ENCODE results near the gene CFAP70.
A peak's percentile ranks its signal among the peaks of the same experiment; 100 is the strongest.

The CFAP70 gene

DNA sequence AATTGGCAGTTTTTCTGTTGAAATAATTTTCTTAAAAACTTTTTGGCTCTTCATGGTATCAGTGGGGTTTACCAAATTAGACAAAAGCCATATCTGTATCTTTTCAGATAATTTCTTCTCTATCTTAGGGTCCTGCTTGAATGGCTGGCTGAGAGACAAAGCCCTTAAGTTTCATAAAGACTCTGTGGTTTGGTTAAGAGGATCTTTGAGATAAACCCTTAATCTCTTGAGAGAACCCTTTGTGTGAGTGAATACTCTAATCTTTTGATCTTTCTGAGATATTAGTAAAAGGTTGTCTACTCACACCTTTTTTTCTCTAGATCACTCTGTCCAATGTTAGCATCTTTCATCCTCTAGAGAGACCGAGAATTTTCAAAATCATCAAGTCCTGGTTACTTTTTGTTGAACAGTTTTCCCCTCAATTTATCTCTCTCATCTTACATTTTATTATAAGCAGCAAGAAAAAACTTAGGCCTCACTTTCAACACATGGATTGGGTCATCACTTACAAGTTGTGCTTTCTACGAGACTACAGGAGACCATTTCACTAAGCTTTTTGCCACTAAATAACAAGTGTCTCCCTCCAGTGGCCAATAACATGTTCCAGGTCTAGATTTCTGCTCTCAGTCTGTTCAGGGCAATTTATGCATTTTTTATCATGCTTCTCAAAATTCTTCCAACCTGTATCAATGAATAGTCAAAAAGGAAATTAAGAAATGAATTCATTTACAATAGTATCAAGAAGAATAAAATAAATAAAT is 140.1 kb downstream of the CFAP70 start:
- H3K27me3 ChIP-seq (ENCODE audit: low read depth, low read length) = no peaks in the 10 kb centered on the region
- H2AFZ ChIP-seq (ENCODE audit: low read depth, low read length) = no peak overlapping the region
- no peak overlapping the region for H3K4me3 ChIP-seq (ENCODE audit: low read length)
- no peak overlapping the region for H3K9ac ChIP-seq (ENCODE audit: low read length)
- no peaks in the 10 kb centered on the region for H3K9me3 ChIP-seq (ENCODE audit: insufficient read depth, low read length)
- no peak overlapping the region for H3K4me2 ChIP-seq (ENCODE audit: low read length)
- TF ChIP-seq CTCF (IDR thresholded peaks at IDR 0.05; ENCODE audit: low read depth, low read length) (peak; percentile 39), EZH2phosphoT487 (IDR thresholded peaks at IDR 0.05; ENCODE audit: low read depth) (no peak)
- H3K27ac ChIP-seq (ENCODE audit: low read length) = no peak overlapping the region
- no peaks in the 10 kb centered on the region for H4K20me1 ChIP-seq (ENCODE audit: insufficient read depth, low read length)
- H3K79me2 ChIP-seq (ENCODE audit: low read length) = no peaks in the 10 kb centered on the region
- no peaks in the 10 kb centered on the region for H3K4me1 ChIP-seq (ENCODE audit: low read length)
- H3K36me3 ChIP-seq (replicated peaks; ENCODE audit: low read depth, low read length) = peaks cover 9% of the 10 kb centered on the region

DNA sequence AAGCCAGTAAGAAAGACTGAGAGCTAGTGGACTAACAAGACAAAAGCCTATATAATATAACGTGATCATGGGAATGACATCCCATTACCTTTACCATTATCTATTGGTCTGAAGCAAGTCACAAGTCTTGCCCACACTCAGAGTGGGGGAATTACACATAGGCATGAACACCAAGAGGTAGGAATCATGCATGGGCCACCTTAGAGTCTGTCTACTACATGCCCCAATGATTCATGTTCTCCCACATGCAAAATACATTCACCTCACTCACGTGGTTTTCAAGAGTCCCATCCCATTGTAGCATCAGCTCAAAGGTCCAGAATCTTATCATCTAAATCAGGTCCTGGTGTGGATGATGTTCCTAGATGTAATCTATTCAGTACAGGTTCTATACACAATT is 141.0 kb downstream of the CFAP70 start:
- Histone ChIP-seq H3K9ac (ENCODE audit: low read length) (no peak overlapping the region), H3K36me3 (replicated peaks; ENCODE audit: low read depth, low read length) (peaks cover 9% of the 10 kb centered on the region), H3K4me1 (ENCODE audit: low read length) (no peaks in the 10 kb centered on the region), H3K27me3 (ENCODE audit: low read depth, low read length) (no peaks in the 10 kb centered on the region), H3K9me3 (ENCODE audit: insufficient read depth, low read length) (no peaks in the 10 kb centered on the region), H3K4me3 (ENCODE audit: low read length) (no peak overlapping the region), H4K20me1 (ENCODE audit: insufficient read depth, low read length) (no peaks in the 10 kb centered on the region), H3K4me2 (ENCODE audit: low read length) (no peak overlapping the region), H2AFZ (ENCODE audit: low read depth, low read length) (no peak overlapping the region), H3K27ac (ENCODE audit: low read length) (no peak overlapping the region), H3K79me2 (ENCODE audit: low read length) (no peaks in the 10 kb centered on the region)
- TF ChIP-seq CTCF (IDR thresholded peaks at IDR 0.05; ENCODE audit: low read depth, low read length) = no peak
- TF ChIP-seq EZH2phosphoT487 (IDR thresholded peaks at IDR 0.05; ENCODE audit: low read depth) = no peak

DNA sequence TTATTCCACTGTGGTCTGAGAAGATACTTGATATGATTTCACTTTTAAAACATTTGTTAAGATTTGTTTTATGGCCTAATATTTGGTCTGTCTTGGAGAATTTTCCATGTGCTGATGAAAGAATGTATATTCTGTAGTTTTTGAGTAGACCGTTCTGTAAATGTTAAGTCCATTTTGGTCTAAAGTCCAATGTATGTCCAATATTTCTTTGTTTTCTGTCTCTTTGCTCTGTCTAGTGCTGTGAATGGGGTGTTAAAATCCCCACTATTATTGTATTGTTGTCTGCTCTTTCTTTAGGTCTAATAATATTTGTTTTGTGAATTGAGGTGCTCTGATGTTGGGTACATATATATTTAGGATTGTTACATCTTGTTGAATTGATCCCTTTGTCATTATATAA is 142.9 kb downstream of the CFAP70 start:
- H3K4me3 ChIP-seq (ENCODE audit: low read length) = no peak overlapping the region
- H3K9ac ChIP-seq (ENCODE audit: low read length) = no peak overlapping the region
- peaks cover 9% of the 10 kb centered on the region for H3K36me3 ChIP-seq (replicated peaks; ENCODE audit: low read depth, low read length)
- H3K4me2 ChIP-seq (ENCODE audit: low read length) = no peak overlapping the region
- no peak overlapping the region for H2AFZ ChIP-seq (ENCODE audit: low read depth, low read length)
- TF ChIP-seq EZH2phosphoT487 (IDR thresholded peaks at IDR 0.05; ENCODE audit: low read depth) (no peak), CTCF (IDR thresholded peaks at IDR 0.05; ENCODE audit: low read depth, low read length) (no peak)
- H4K20me1 ChIP-seq (ENCODE audit: insufficient read depth, low read length) = no peaks in the 10 kb centered on the region
- H3K9me3 ChIP-seq (ENCODE audit: insufficient read depth, low read length) = no peaks in the 10 kb centered on the region
- H3K79me2 ChIP-seq (ENCODE audit: low read length) = no peaks in the 10 kb centered on the region
- no peaks in the 10 kb centered on the region for H3K27me3 ChIP-seq (ENCODE audit: low read depth, low read length)
- H3K4me1 ChIP-seq (ENCODE audit: low read length) = no peaks in the 10 kb centered on the region
- H3K27ac ChIP-seq (ENCODE audit: low read length) = no peak overlapping the region

DNA sequence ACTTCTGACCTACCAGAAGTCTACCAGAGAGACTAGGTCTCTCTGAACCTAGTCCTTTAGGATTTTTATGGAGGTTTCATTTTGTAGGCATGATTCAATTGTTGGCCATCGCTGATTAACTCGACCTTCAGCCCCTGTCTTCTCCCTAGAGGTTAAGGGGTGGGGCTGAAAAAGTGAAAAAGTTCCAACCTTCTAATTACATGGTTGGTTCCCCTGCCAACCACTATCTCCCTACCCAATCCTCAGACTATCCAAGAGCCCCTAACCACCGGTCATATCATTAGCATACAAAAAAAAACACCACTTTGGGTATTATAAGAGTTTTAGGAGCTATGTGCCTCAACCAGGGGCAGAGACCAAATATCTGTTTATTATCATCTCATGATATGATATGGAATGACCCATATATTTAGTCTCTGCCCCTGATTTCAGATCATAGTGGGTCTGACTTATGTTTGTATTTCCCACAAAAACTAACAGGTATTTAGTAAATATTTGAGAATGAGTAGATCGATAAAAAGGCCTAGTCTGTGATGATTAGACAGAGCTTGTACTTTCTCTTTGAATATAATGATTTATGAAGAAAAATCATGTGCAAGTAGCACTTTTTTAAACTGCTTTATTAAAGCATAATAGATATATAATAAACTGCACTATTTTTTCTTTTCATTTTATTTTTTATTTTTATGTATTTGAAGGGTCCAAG is 147.4 kb downstream of the CFAP70 start:
- Histone ChIP-seq H3K9me3 (ENCODE audit: insufficient read depth, low read length) (no peaks in the 10 kb centered on the region), H3K79me2 (ENCODE audit: low read length) (no peaks in the 10 kb centered on the region), H2AFZ (ENCODE audit: low read depth, low read length) (no peak overlapping the region), H3K4me1 (ENCODE audit: low read length) (no peaks in the 10 kb centered on the region), H4K20me1 (ENCODE audit: insufficient read depth, low read length) (no peaks in the 10 kb centered on the region), H3K4me2 (ENCODE audit: low read length) (no peak overlapping the region), H3K4me3 (ENCODE audit: low read length) (no peak overlapping the region), H3K9ac (ENCODE audit: low read length) (no peak overlapping the region), H3K36me3 (replicated peaks; ENCODE audit: low read depth, low read length) (no peaks in the 10 kb centered on the region), H3K27ac (ENCODE audit: low read length) (no peak overlapping the region), H3K27me3 (ENCODE audit: low read depth, low read length) (no peaks in the 10 kb centered on the region)
- TF ChIP-seq EZH2phosphoT487 (IDR thresholded peaks at IDR 0.05; ENCODE audit: low read depth) = no peak
- TF ChIP-seq CTCF (IDR thresholded peaks at IDR 0.05; ENCODE audit: low read depth, low read length) = no peak
